ENCODE measurements around the gene SLC43A2.

The SLC43A2 gene

DNA sequence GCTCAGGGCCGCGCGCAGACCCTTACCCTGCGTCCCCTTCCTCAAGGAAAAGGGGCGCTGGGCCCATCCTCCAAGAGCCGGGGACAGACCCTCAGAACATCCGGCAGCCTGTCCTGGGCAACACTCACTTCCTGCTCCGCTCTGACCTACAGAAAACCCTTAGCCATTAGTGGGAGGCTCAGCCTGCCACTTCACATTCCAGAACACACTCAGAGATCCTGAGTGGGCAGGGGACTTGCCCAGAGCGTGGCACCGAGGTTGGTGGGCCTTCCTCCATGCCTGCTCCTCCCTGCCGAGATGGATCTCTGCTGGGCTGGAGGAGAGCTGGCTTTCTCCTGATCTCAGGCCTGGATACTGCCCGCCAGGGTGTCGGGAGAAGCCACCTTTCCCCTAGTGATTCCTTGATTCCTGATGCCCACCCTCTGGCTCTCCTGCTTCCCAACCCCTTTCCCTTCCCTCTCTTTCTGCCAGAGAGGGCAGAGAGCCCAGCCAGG lies 15.4 kb upstream of the SLC43A2 start:
- no peaks in the 10 kb centered on the region for H3K36me3 ChIP-seq (ENCODE audit: control insufficient read depth, insufficient read depth, low read length)
- H3K4me3 ChIP-seq (ENCODE audit: insufficient read depth, low read depth, low read length), result peak overlapping the region; percentile 25
- no peak overlapping the region for H3K27ac ChIP-seq (ENCODE audit: insufficient read depth, low read depth, low read length, poor library complexity, severe bottlenecking)
- no peaks in the 10 kb centered on the region for H3K9me3 ChIP-seq (ENCODE audit: control insufficient read depth, low read length)
- 58 to 60% methylated on average over 13 of the region's 13 CpGs for WGBS, 2 experiments
- H3K4me1 ChIP-seq (ENCODE audit: control insufficient read depth, insufficient read depth, low read length), result peaks cover 33% of the 10 kb centered on the region
- H3K27me3 ChIP-seq (ENCODE audit: control insufficient read depth, insufficient read depth, low read length, poor library complexity, severe bottlenecking), result peaks cover 40% of the 10 kb centered on the region

DNA sequence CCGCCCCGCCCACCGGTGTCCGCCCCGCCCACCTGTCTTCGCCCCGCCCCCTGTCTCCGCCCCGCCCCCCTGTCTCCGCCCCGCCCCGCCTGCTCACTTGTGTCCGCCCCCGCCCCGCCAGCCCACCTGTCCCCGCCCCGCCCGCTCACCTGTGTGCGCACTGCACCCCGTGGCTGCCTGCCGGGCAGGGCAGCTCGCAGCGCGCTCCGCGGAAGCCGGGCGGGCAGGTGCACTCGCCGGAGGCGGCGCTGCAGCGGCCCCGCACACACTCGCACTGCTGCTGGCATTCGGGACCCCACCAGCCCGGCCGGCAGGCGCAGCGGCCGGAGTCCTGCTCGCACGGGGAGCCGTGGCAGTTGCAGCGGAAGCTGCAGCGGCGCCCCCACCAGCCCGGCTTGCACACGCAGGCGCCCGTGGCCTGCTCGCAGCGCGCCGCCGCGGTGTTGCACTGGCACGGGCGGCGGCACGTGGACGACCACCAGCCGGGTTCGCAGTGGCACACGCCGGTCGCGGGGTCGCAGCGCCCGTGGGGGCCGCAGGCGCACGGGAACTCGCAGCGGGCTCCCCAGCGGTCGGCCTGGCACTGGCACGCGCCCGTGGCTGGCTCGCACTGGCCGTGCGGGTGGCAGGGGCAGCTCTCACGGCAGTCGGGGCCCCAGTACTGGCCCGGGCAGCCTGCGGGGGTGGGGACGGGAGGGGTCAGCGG lies 14.8 kb upstream of the SLC43A2 start:
- H3K4me3 ChIP-seq (ENCODE audit: insufficient read depth, low read depth, low read length), result peak overlapping the region; percentile 25
- H3K4me1 ChIP-seq (ENCODE audit: control insufficient read depth, insufficient read depth, low read length), result peaks cover 39% of the 10 kb centered on the region
- peaks cover 40% of the 10 kb centered on the region for H3K27me3 ChIP-seq (ENCODE audit: control insufficient read depth, insufficient read depth, low read length, poor library complexity, severe bottlenecking)
- no peaks in the 10 kb centered on the region for H3K36me3 ChIP-seq (ENCODE audit: control insufficient read depth, insufficient read depth, low read length)
- no peaks in the 10 kb centered on the region for H3K9me3 ChIP-seq (ENCODE audit: control insufficient read depth, low read length)
- H3K27ac ChIP-seq (ENCODE audit: insufficient read depth, low read depth, low read length, poor library complexity, severe bottlenecking), result no peak overlapping the region
- 4% methylated on average over 83 to 90 of the region's 90 CpGs for WGBS, 2 experiments

- no peak overlapping the region for H3K4me3 ChIP-seq (ENCODE audit: insufficient read depth, low read depth, low read length)
- peaks cover 40% of the 10 kb centered on the region for H3K4me1 ChIP-seq (ENCODE audit: control insufficient read depth, insufficient read depth, low read length)
- H3K27me3 ChIP-seq (ENCODE audit: control insufficient read depth, insufficient read depth, low read length, poor library complexity, severe bottlenecking), result peaks cover 26% of the 10 kb centered on the region
- no peaks in the 10 kb centered on the region for H3K36me3 ChIP-seq (ENCODE audit: control insufficient read depth, insufficient read depth, low read length)
- 83 to 84% methylated on average over 10 to 12 of the region's 12 CpGs for WGBS, 2 experiments
- no peak overlapping the region for H3K27ac ChIP-seq (ENCODE audit: insufficient read depth, low read depth, low read length, poor library complexity, severe bottlenecking)
- no peaks in the 10 kb centered on the region for H3K9me3 ChIP-seq (ENCODE audit: control insufficient read depth, low read length)
These were observed 12.4 kb upstream of the SLC43A2 start for GRCh38 chr17:1641065-1641403.

DNA sequence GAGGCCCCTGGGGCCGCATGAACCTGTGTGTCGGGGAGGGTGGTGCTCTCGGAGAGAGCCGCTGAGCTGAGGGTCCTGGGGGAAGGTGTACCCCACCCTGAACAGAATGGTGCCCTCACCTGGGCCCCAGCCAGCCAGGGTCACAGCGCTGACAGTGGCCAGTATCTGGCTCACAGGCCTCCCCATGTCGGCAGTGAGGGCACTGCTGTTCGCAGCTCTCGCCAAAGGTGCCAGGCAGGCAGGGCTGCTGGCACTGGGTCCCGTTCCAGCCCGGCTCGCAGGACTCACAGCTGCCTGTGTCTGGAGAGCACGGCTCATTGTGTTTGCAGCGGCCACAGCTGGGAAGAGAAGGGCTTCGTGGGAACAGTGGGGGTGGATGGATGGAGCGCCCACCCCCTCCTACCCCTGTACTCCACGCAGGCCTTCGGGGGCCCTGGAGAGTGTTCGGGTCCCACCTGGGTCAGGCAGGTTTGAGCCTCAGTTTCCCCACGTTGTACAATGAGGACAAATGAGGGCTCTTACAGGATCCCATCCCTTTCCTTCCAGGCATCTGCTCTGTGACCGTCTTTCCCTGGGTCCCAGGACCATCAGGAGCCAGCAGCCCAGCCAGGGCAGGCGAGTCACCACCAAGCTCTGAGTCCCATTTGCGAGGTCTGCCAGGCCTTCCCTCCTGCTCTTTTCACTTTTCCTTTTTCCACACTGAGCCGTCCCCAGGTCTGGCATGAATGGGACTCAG lies 11.9 kb upstream of the SLC43A2 start:
- Histone ChIP-seq H3K27me3 (ENCODE audit: control insufficient read depth, insufficient read depth, low read length, poor library complexity, severe bottlenecking) (peaks cover 26% of the 10 kb centered on the region), H3K9me3 (ENCODE audit: control insufficient read depth, low read length) (no peaks in the 10 kb centered on the region), H3K27ac (ENCODE audit: insufficient read depth, low read depth, low read length, poor library complexity, severe bottlenecking) (no peak overlapping the region), H3K36me3 (ENCODE audit: control insufficient read depth, insufficient read depth, low read length) (no peaks in the 10 kb centered on the region), H3K4me3 (ENCODE audit: insufficient read depth, low read depth, low read length) (no peak overlapping the region), H3K4me1 (ENCODE audit: control insufficient read depth, insufficient read depth, low read length) (peaks cover 34% of the 10 kb centered on the region)
- WGBS, 2 experiments, result 85 to 86% methylated on average over 23 of the region's 23 CpGs

GRCh38 chr17:1639549-1640180 lies 11.0 kb upstream of the SLC43A2 start:
- H3K4me1 ChIP-seq (ENCODE audit: control insufficient read depth, insufficient read depth, low read length), result peaks cover 27% of the 10 kb centered on the region
- peaks cover 18% of the 10 kb centered on the region for H3K27me3 ChIP-seq (ENCODE audit: control insufficient read depth, insufficient read depth, low read length, poor library complexity, severe bottlenecking)
- H3K9me3 ChIP-seq (ENCODE audit: control insufficient read depth, low read length), result no peaks in the 10 kb centered on the region
- H3K27ac ChIP-seq (ENCODE audit: insufficient read depth, low read depth, low read length, poor library complexity, severe bottlenecking), result no peak overlapping the region
- H3K36me3 ChIP-seq (ENCODE audit: control insufficient read depth, insufficient read depth, low read length), result no peaks in the 10 kb centered on the region
- WGBS, 2 experiments, result 79% methylated on average over 11 of the region's 11 CpGs
- no peak overlapping the region for H3K4me3 ChIP-seq (ENCODE audit: insufficient read depth, low read depth, low read length)

- Histone ChIP-seq H3K36me3 (ENCODE audit: control insufficient read depth, insufficient read depth, low read length) (no peaks in the 10 kb centered on the region), H3K4me3 (ENCODE audit: insufficient read depth, low read depth, low read length) (no peak overlapping the region), H3K9me3 (ENCODE audit: control insufficient read depth, low read length) (no peaks in the 10 kb centered on the region), H3K27me3 (ENCODE audit: control insufficient read depth, insufficient read depth, low read length, poor library complexity, severe bottlenecking) (peaks cover 9% of the 10 kb centered on the region), H3K4me1 (ENCODE audit: control insufficient read depth, insufficient read depth, low read length) (peaks cover 27% of the 10 kb centered on the region), H3K27ac (ENCODE audit: insufficient read depth, low read depth, low read length, poor library complexity, severe bottlenecking) (no peak overlapping the region)
- 81 to 84% methylated on average over 18 to 19 of the region's 19 CpGs for WGBS, 2 experiments
These were observed 10.1 kb upstream of the SLC43A2 start for GRCh38 chr17:1638624-1639300.

GRCh38 chr17:1638171-1638590 lies 9.5 kb upstream of the SLC43A2 start:
- 59% methylated on average over 17 of the region's 17 CpGs for WGBS, 2 experiments
- H3K27me3 ChIP-seq (ENCODE audit: control insufficient read depth, insufficient read depth, low read length, poor library complexity, severe bottlenecking), result peaks cover 3% of the 10 kb centered on the region
- no peaks in the 10 kb centered on the region for H3K36me3 ChIP-seq (ENCODE audit: control insufficient read depth, insufficient read depth, low read length)
- H3K27ac ChIP-seq (ENCODE audit: insufficient read depth, low read depth, low read length, poor library complexity, severe bottlenecking), result peak overlapping the region; percentile 60
- H3K9me3 ChIP-seq (ENCODE audit: control insufficient read depth, low read length), result no peaks in the 10 kb centered on the region
- peaks cover 27% of the 10 kb centered on the region for H3K4me1 ChIP-seq (ENCODE audit: control insufficient read depth, insufficient read depth, low read length)
- H3K4me3 ChIP-seq (ENCODE audit: insufficient read depth, low read depth, low read length), result no peak overlapping the region

DNA sequence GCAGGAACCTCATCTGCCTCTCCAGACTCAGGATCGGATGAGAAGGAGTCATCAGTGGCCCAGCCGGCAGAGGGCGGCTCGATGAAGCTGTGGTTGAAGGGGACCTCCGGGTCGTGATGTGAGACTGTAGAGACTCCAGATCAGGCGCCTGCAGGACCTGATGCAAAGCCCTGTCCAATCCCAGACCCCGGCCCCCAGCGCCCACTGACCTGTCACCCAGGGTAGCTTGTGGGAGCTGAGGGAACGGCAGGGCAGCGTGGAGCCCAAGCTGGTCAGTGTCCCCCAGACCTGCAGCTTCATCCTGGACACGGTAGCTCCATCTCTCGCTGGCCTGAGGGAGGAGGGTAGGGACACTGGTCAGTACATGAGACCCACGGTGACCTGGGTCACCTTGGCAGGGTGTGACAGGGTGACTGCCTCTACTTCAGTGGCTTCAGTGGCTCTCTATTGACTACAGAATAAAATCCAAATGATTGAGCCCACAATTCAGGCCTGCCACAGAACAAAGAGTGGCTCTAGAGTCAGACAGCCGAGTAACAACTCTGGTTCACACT lies 8.2 kb upstream of the SLC43A2 start:
- Histone ChIP-seq H3K36me3 (ENCODE audit: control insufficient read depth, insufficient read depth, low read length) (no peaks in the 10 kb centered on the region), H3K4me1 (ENCODE audit: control insufficient read depth, insufficient read depth, low read length) (peaks cover 27% of the 10 kb centered on the region), H3K27me3 (ENCODE audit: control insufficient read depth, insufficient read depth, low read length, poor library complexity, severe bottlenecking) (no peaks in the 10 kb centered on the region), H3K27ac (ENCODE audit: insufficient read depth, low read depth, low read length, poor library complexity, severe bottlenecking) (no peak overlapping the region), H3K4me3 (ENCODE audit: insufficient read depth, low read depth, low read length) (no peak overlapping the region), H3K9me3 (ENCODE audit: control insufficient read depth, low read length) (no peaks in the 10 kb centered on the region)
- WGBS, 2 experiments, result 84 to 85% methylated on average over 15 of the region's 15 CpGs

GRCh38 chr17:1635675-1636465 lies 7.2 kb upstream of the SLC43A2 start:
- Histone ChIP-seq H3K4me1 (ENCODE audit: control insufficient read depth, insufficient read depth, low read length) (peaks cover 27% of the 10 kb centered on the region), H3K27ac (ENCODE audit: insufficient read depth, low read depth, low read length, poor library complexity, severe bottlenecking) (no peak overlapping the region), H3K9me3 (ENCODE audit: control insufficient read depth, low read length) (no peaks in the 10 kb centered on the region), H3K4me3 (ENCODE audit: insufficient read depth, low read depth, low read length) (no peak overlapping the region), H3K36me3 (ENCODE audit: control insufficient read depth, insufficient read depth, low read length) (no peaks in the 10 kb centered on the region), H3K27me3 (ENCODE audit: control insufficient read depth, insufficient read depth, low read length, poor library complexity, severe bottlenecking) (peaks cover 3% of the 10 kb centered on the region)
- WGBS, 2 experiments, result 80 to 85% methylated on average over 10 of the region's 10 CpGs
